HG02938 (cell line): ENCODE data around the gene MCM8.
A peak's percentile ranks its signal among the peaks of the same experiment; 100 is the strongest.
"Not testable (repeated sequence)": the region's sequence is repeated elsewhere in the genome, so short reads cannot be mapped to it uniquely, and the experiment has no call there.

Source experiments
- ATAC-seq: cut with Tn5 transposase; IDR thresholded peaks from one replicate; pipeline ENCODE4 v1.9.1; 2021; ENCODE audit warnings: mild to moderate bottlenecking, moderate library complexity; ENCODE audit not compliant: unreplicated experiment

MCM8 gene

GRCh38 chr20:5999783-6000182 lies 49.3 kb downstream of the MCM8 start:
- no peak for ATAC-seq

- ATAC-seq = no peak
These were observed 50.4 kb downstream of the MCM8 start for GRCh38 chr20:6000871-6001270.

GRCh38 chr20:6006603-6006949 lies 56.1 kb downstream of the MCM8 start:
- peak; percentile 1 for ATAC-seq

GRCh38 chr20:6007094-6007528 lies 56.7 kb downstream of the MCM8 start:
- no peak for ATAC-seq

GRCh38 chr20:6007529-6008103 lies 57.2 kb downstream of the MCM8 start:
- ATAC-seq = no peak

GRCh38 chr20:6008254-6008653 lies 57.8 kb downstream of the MCM8 start:
- ATAC-seq = no peak

- ATAC-seq = no peak
These were observed 61.7 kb downstream of the MCM8 start for GRCh38 chr20:6012179-6012578.

GRCh38 chr20:6014017-6014416 lies 63.6 kb downstream of the MCM8 start:
- no peak for ATAC-seq

- ATAC-seq = no peak
These were observed 64.5 kb downstream of the MCM8 start for GRCh38 chr20:6014957-6015356.

GRCh38 chr20:6017467-6017866 lies 67.0 kb downstream of the MCM8 start:
- no peak for ATAC-seq

- ATAC-seq = no peak
These were observed 67.4 kb downstream of the MCM8 start for GRCh38 chr20:6017880-6018279.

- no peak for ATAC-seq
These were observed 74.3 kb downstream of the MCM8 start for GRCh38 chr20:6024768-6025167.

- ATAC-seq = no peak
These were observed 75.6 kb downstream of the MCM8 start for GRCh38 chr20:6026051-6026450.

- no peak for ATAC-seq
These were observed 78.4 kb downstream of the MCM8 start for GRCh38 chr20:6028818-6029217.

- ATAC-seq = no peak
These were observed 79.1 kb downstream of the MCM8 start for GRCh38 chr20:6029538-6029937.

GRCh38 chr20:6030453-6031080 lies 80.1 kb downstream of the MCM8 start:
- ATAC-seq = no peak

- not testable (repeated sequence) for ATAC-seq
These were observed 82.5 kb downstream of the MCM8 start for GRCh38 chr20:6032907-6033306.

GRCh38 chr20:6034134-6034969 lies 83.9 kb downstream of the MCM8 start:
- ATAC-seq = no peak

- ATAC-seq = no peak
These were observed 85.8 kb downstream of the MCM8 start for GRCh38 chr20:6036213-6036612.

- no peak for ATAC-seq
These were observed 86.6 kb downstream of the MCM8 start for GRCh38 chr20:6037082-6037481.

- no peak for ATAC-seq
These were observed 87.8 kb downstream of the MCM8 start for GRCh38 chr20:6038256-6038655.

GRCh38 chr20:6039766-6040165 lies 89.3 kb downstream of the MCM8 start:
- no peak for ATAC-seq
